Left lung (tissue), 10 donors: ENCODE results near the gene VTI1A. TPM values are rescaled to one million over a fixed set of nuclear protein-coding genes. Genes with fewer than 3 reads are reported as not detected.

ENCODE experiments used
- ATAC-seq: fragments of 200-7000 bp; cut with Tn5 transposase; one replicate; pipeline ENCODE4 v1.9.1; 2020; ENCODE audit warnings: moderate library complexity
- DNase-seq, 4 donors: peaks; one replicate each; pipeline ENCODE4 v3.0.0-alpha.2; 2013 to 2020
- H3K27ac ChIP-seq, 2 donors: fragments of 200-600 bp; sonication (generic) in 1 of 2; one replicate each; pipeline versions ENCODE4 v1.5.0 to v1.8.0; 2020 to 2021
- H3K27me3 ChIP-seq, 2 donors: fragments of 200-600 bp; sonication (generic) in 1 of 2; one replicate each; pipeline versions ENCODE4 v1.5.0 to v1.8.0; 2020 to 2021
- H3K36me3 ChIP-seq, 2 donors: fragments of 200-600 bp; sonication (generic) in 1 of 2; one replicate each; pipeline versions ENCODE4 v1.5.0 to v1.8.0; 2020 to 2021
- H3K4me1 ChIP-seq, 2 donors: fragments of 200-600 bp; one replicate each; pipeline ENCODE4 v1.8.0; 2021
- H3K4me3 ChIP-seq, 2 donors: fragments of 200-600 bp; sonication (generic) in 1 of 2; one replicate each; pipeline versions ENCODE4 v1.5.0 to v1.8.0; 2020 to 2021; ENCODE audit warnings: mild to moderate bottlenecking in 1 of 2
- H3K9me3 ChIP-seq, 2 donors: fragments of 200-600 bp; sonication (generic) in 1 of 2; one replicate each; pipeline versions ENCODE4 v1.5.0 to v1.8.0; 2020 to 2021
- CTCF ChIP-seq, 2 donors: fragments of 200-600 bp; sonication (generic) in 1 of 2; IDR thresholded peaks; one replicate each; pipeline versions ENCODE4 v1.5.0 to v1.8.0; 2021; ENCODE audit warnings: antibody characterized with exemption in 2 of 2
- intact Hi-C, 2 donors: fragments of 100-400 bp; cut with DNase I; formaldehyde crosslinking; loops; one replicate each; pipeline versions ENCODE4 v1.11.2 to v1.14.2; 2022
- polyA plus RNA-seq, 6 donors: library from polyadenylated mRNA; unstranded; fragments of 120-200 nt; gene quantifications; one replicate each; pipeline ENCODE4 v1.2.1, GENCODE V29; 2013; ENCODE audit not compliant: insufficient read length in 6 of 6
- total RNA-seq, 2 donors: library from RNA; stranded (reverse); fragmentation: NEBNext Ultra II Directional; extraction: Animal tissue kit (Norgen Biotek cat#: 25700); gene quantifications; one replicate each; pipeline ENCODE4 v1.2.1, GENCODE V29; 2021
- donor health status: DM: no; HTN: yes; CAD: no.
- donor health status: DM: no; HTN: no; CAD: no.

VTI1A gene
- total and polyA plus RNA-seq, 8 donors: 13.6 to 39.0 (median 17.7) TPM

- TF ChIP-seq CTCF (IDR thresholded peaks at IDR 0.05): no peak
- H3K4me3 ChIP-seq: no peak overlapping the region
- no peak overlapping the region for H3K27ac ChIP-seq
- no peak for ATAC-seq
- intact Hi-C loops: no loop called here
- peaks cover 0 to 16% of the 10 kb centered on the region in 2 donors for H3K9me3 ChIP-seq
- no peaks in the 10 kb centered on the region for H3K36me3 ChIP-seq
- H3K4me1 ChIP-seq: no peaks in the 10 kb centered on the region
- no peaks in the 10 kb centered on the region for H3K27me3 ChIP-seq
- DNase-seq: no peak
Observed at GRCh38 chr10:112790030-112790429, 343.0 kb downstream of the VTI1A start.

- DNase-seq (no peak), ATAC-seq (no peak)
- no peaks in the 10 kb centered on the region for H3K36me3 ChIP-seq
- H3K27ac ChIP-seq: no peak overlapping the region
- H3K27me3 ChIP-seq: no peaks in the 10 kb centered on the region
- H3K4me3 ChIP-seq: no peak overlapping the region
- H3K9me3 ChIP-seq: peaks cover 0 to 16% of the 10 kb centered on the region in 2 donors
- no peaks in the 10 kb centered on the region for H3K4me1 ChIP-seq
- intact Hi-C loops: no loop called here
- no peak for TF ChIP-seq CTCF (IDR thresholded peaks at IDR 0.05)
Observed at GRCh38 chr10:112790921-112791320, 343.9 kb downstream of the VTI1A start.

- no peaks in the 10 kb centered on the region for H3K36me3 ChIP-seq
- no peak for ATAC-seq
- peaks cover 0 to 16% of the 10 kb centered on the region in 2 donors for H3K9me3 ChIP-seq
Observed at GRCh38 chr10:112791447-112791846, 344.4 kb downstream of the VTI1A start.

GRCh38 chr10:112792487-112793201, 345.6 kb downstream of the VTI1A start:
- DNase-seq (peak in 1 of 4 donors; percentile 43), ATAC-seq (peak; percentile 83)
- H3K36me3 ChIP-seq: no peaks in the 10 kb centered on the region
- H3K27me3 ChIP-seq: no peaks in the 10 kb centered on the region
- intact Hi-C loops: no loop called here
- no peaks in the 10 kb centered on the region for H3K4me1 ChIP-seq
- peaks cover 0 to 16% of the 10 kb centered on the region in 2 donors for H3K9me3 ChIP-seq
- H3K4me3 ChIP-seq: no peak overlapping the region
- no peak for TF ChIP-seq CTCF (IDR thresholded peaks at IDR 0.05)
- H3K27ac ChIP-seq: no peak overlapping the region

More at GRCh38 chr10:112791447-112791846, 344.4 kb downstream of the VTI1A start:
- Histone ChIP-seq H3K4me3 (no peak overlapping the region), H3K4me1 (no peaks in the 10 kb centered on the region), H3K27me3 (no peaks in the 10 kb centered on the region), H3K27ac (no peak overlapping the region)
- intact Hi-C loops: no loop called here
- no peak for DNase-seq
- TF ChIP-seq CTCF (IDR thresholded peaks at IDR 0.05): no peak

GRCh38 chr10:112793202-112793921, 346.3 kb downstream of the VTI1A start:
- H3K4me1 ChIP-seq: no peaks in the 10 kb centered on the region
- TF ChIP-seq CTCF (IDR thresholded peaks at IDR 0.05): no peak
- H3K27ac ChIP-seq: no peak overlapping the region
- peaks cover 0 to 15% of the 10 kb centered on the region in 2 donors for H3K9me3 ChIP-seq
- no peaks in the 10 kb centered on the region for H3K27me3 ChIP-seq
- no peak overlapping the region for H3K4me3 ChIP-seq
- no peak for ATAC-seq
- intact Hi-C loops: no loop called here
- H3K36me3 ChIP-seq: peaks cover 0 to 3% of the 10 kb centered on the region in 2 donors
- no peak for DNase-seq
